Right cardiac atrium (tissue), 5 donors: ENCODE measurements around the gene ERCC1. TPM values are rescaled to one million over a fixed set of nuclear protein-coding genes. Genes with fewer than 3 reads are reported as not detected.
A peak's percentile ranks its signal among the peaks of the same experiment; 100 is the strongest.
"Not testable (repeated sequence)": the region's sequence is repeated elsewhere in the genome, so short reads cannot be mapped to it uniquely, and the experiment has no call there.

ENCODE experiments used
- ATAC-seq, 2 donors: fragments of 200-7000 bp; cut with Tn5 transposase; one replicate each; pipeline versions ENCODE4 v1.8.0 to v1.9.1; 2020; ENCODE audit warnings: moderate library complexity in 2 of 2, mild to moderate bottlenecking in 1 of 2
- DNase-seq, 3 donors: peaks; one replicate each; pipeline ENCODE4 v3.0.0-alpha.2; 2020
- H3K27ac ChIP-seq: one replicate; pipeline ENCODE4 v1.5.1; 2013; ENCODE audit warnings: mild to moderate bottlenecking, low read length, control low read depth, moderate library complexity
- H3K27me3 ChIP-seq: one replicate; pipeline ENCODE4 v1.6.1; 2013; ENCODE audit not compliant: control insufficient read depth, insufficient read depth
- H3K4me1 ChIP-seq: one replicate; pipeline ENCODE4 v1.6.1; 2013; ENCODE audit warnings: low read length; ENCODE audit not compliant: control insufficient read depth, insufficient read depth
- H3K4me3 ChIP-seq: one replicate; pipeline ENCODE4 v1.5.1; 2013; ENCODE audit warnings: low read length, control low read depth
- H3K9me3 ChIP-seq: one replicate; pipeline ENCODE4 v1.6.1; 2013; ENCODE audit warnings: low read length; ENCODE audit not compliant: control insufficient read depth
- WGBS: extraction: QIAGEN DNeasy Blood & Tissue Kit; methylation state at CpG from one replicate; pipeline ENCODE4 v1.1.7; 2013; 5-methylcytosine and 5-hydroxymethylcytosine counted together
- intact Hi-C, 4 donors: fragments of 100-400 bp; cut with DNase I; formaldehyde crosslinking; loops; one replicate each; pipeline versions ENCODE4 v1.11.0 to v1.14.0; 2022 to 2023
- polyA plus RNA-seq: library from polyadenylated mRNA; stranded (reverse); fragments of 200-250 nt; gene quantifications from one replicate; pipeline ENCODE4 v1.2.3, GENCODE V29; 2013
- total RNA-seq, 4 donors: library from RNA; stranded (reverse); fragmentation: NEBNext Ultra II Directional; extraction: Animal tissue kit (Norgen Biotek cat#: 25700); gene quantifications; one replicate each; pipeline ENCODE4 v1.2.1, GENCODE V29; 2021
- donor health status: healthy with polysubstance abuse.
- donor health status: DM: no; HTN: yes; CAD: no.
- donor health status: DM: no; HTN: no; CAD: no.
- donor health status: DM: no; HTN: yes; CAD: no; lungs with severe emphysema.
- donor health status: DM: yes; HTN: yes; CAD: no.

The ERCC1 gene
- total and polyA plus RNA-seq, 5 donors = 133 to 143 (median 139) TPM

GRCh38 chr19:45443462-45444317, 20.0 kb upstream of the ERCC1 start:
- Histone ChIP-seq H3K27me3 (no peaks in the 10 kb centered on the region), H3K4me3 (peak overlapping the region; percentile 55), H3K4me1 (peaks cover 7% of the 10 kb centered on the region), H3K9me3 (no peaks in the 10 kb centered on the region), H3K27ac (peak overlapping the region; percentile 95)
- DNase-seq (peak; percentile 98 to 99 (median 99)), ATAC-seq (peak; percentile 86 to 91)
- under 1% methylated on average over 49 of the region's 49 CpGs for WGBS
- intact Hi-C loops = no loop called here

GRCh38 chr19:45442778-45443461, 19.2 kb upstream of the ERCC1 start:
- DNase-seq (peak; percentile 64 to 82 (median 78)), ATAC-seq (peak in 1 of 2 donors; percentile 2)
- H3K27ac ChIP-seq = peak overlapping the region; percentile 95
- intact Hi-C loops = no loop called here
- 13% methylated on average over 15 of the region's 15 CpGs for WGBS
- H3K9me3 ChIP-seq = no peaks in the 10 kb centered on the region
- H3K4me1 ChIP-seq = peaks cover 7% of the 10 kb centered on the region
- no peaks in the 10 kb centered on the region for H3K27me3 ChIP-seq
- H3K4me3 ChIP-seq = peak overlapping the region; percentile 55

- intact Hi-C loops = no loop called here
- no peak for ATAC-seq
- WGBS = 73% methylated on average over 2 of the region's 2 CpGs
- H3K27ac ChIP-seq = peak overlapping the region; percentile 95
- no peaks in the 10 kb centered on the region for H3K9me3 ChIP-seq
- no peak overlapping the region for H3K4me3 ChIP-seq
- no peak for DNase-seq
- H3K27me3 ChIP-seq = no peaks in the 10 kb centered on the region
- peaks cover 7% of the 10 kb centered on the region for H3K4me1 ChIP-seq
Measured at GRCh38 chr19:45442408-45442777, 18.7 kb upstream of the ERCC1 start.

GRCh38 chr19:45440873-45441654, 17.3 kb upstream of the ERCC1 start:
- intact Hi-C loops = no loop called here
- DNase-seq (peak in 2 of 3 donors; percentile 29 to 40), ATAC-seq (no peak)
- no peaks in the 10 kb centered on the region for H3K9me3 ChIP-seq
- no peak overlapping the region for H3K4me3 ChIP-seq
- 88% methylated on average over 9 of the region's 9 CpGs for WGBS
- peaks cover 7% of the 10 kb centered on the region for H3K4me1 ChIP-seq
- H3K27ac ChIP-seq = no peak overlapping the region
- H3K27me3 ChIP-seq = no peaks in the 10 kb centered on the region

- ATAC-seq (no peak), DNase-seq (peak in 2 of 3 donors; percentile 42 to 45)
- no peaks in the 10 kb centered on the region for H3K27me3 ChIP-seq
- intact Hi-C loops = no loop called here
- H3K27ac ChIP-seq = peak overlapping the region; percentile 82
- peaks cover 7% of the 10 kb centered on the region for H3K4me1 ChIP-seq
- no peaks in the 10 kb centered on the region for H3K9me3 ChIP-seq
- H3K4me3 ChIP-seq = peak overlapping the region; percentile 66
- 47% methylated on average over 9 of the region's 9 CpGs for WGBS
Measured at GRCh38 chr19:45440259-45440638, 16.5 kb upstream of the ERCC1 start.

GRCh38 chr19:45439569-45440258, 16.0 kb upstream of the ERCC1 start:
- no peaks in the 10 kb centered on the region for H3K9me3 ChIP-seq
- WGBS = under 1% methylated on average over 78 of the region's 78 CpGs
- H3K27me3 ChIP-seq = no peaks in the 10 kb centered on the region
- H3K27ac ChIP-seq = peak overlapping the region; percentile 87
- ATAC-seq = peak; percentile 66 to 78
- H3K4me1 ChIP-seq = peaks cover 7% of the 10 kb centered on the region
- peak overlapping the region; percentile 66 for H3K4me3 ChIP-seq
- peak; percentile 88 to 96 (median 95) for DNase-seq
- intact Hi-C loops = loop anchor here (1.0 to 2.0 kb wide), 2 partner anchors 39 to 40 kb away; no protein-coding TSS in a partner anchor

- no peak overlapping the region for H3K27ac ChIP-seq
Measured at GRCh38 chr19:45439190-45439568, 15.5 kb upstream of the ERCC1 start.

GRCh38 chr19:45437328-45437727, 13.6 kb upstream of the ERCC1 start:
- Histone ChIP-seq H3K4me1 (no peaks in the 10 kb centered on the region), H3K27ac (no peak overlapping the region), H3K9me3 (no peaks in the 10 kb centered on the region), H3K4me3 (no peak overlapping the region), H3K27me3 (no peaks in the 10 kb centered on the region)
- ATAC-seq = no peak
- WGBS = 93% methylated on average over 3 of the region's 3 CpGs
- intact Hi-C loops = no loop called here
- no peak for DNase-seq

More at GRCh38 chr19:45439190-45439568, 15.5 kb upstream of the ERCC1 start:
- Histone ChIP-seq H3K9me3 (no peaks in the 10 kb centered on the region), H3K27me3 (no peaks in the 10 kb centered on the region), H3K4me1 (peaks cover 5% of the 10 kb centered on the region), H3K4me3 (no peak overlapping the region)
- ATAC-seq (no peak), DNase-seq (no peak)
- WGBS = 31% methylated on average over 10 of the region's 10 CpGs
- intact Hi-C loops = loop anchor here (1.0 to 2.0 kb wide), 2 partner anchors 40 kb away; no protein-coding TSS in a partner anchor

- WGBS = 93% methylated on average over 8 of the region's 8 CpGs
- H3K27me3 ChIP-seq, intact Hi-C loops, ATAC-seq, H3K9me3 ChIP-seq, H3K4me3 ChIP-seq, H3K4me1 ChIP-seq, H3K27ac ChIP-seq: not testable (repeated sequence)
- peak in 1 of 3 donors; percentile 25 for DNase-seq
Measured at GRCh38 chr19:45432543-45432942, 8.8 kb upstream of the ERCC1 start.

- DNase-seq = peak in 1 of 3 donors; percentile 6
- 51% methylated on average over 9 of the region's 9 CpGs for WGBS
- not testable (repeated sequence) for H3K4me3 ChIP-seq
Measured at GRCh38 chr19:45431008-45431407, 7.3 kb upstream of the ERCC1 start.

More at GRCh38 chr19:45431008-45431407, 7.3 kb upstream of the ERCC1 start:
- H3K4me1 ChIP-seq, H3K9me3 ChIP-seq, ATAC-seq, H3K27ac ChIP-seq, H3K27me3 ChIP-seq: not testable (repeated sequence)
- intact Hi-C loops = loop anchor here in 1 of 4 donors (2.0 kb wide), 1 partner anchor 48 kb away; no protein-coding TSS in a partner anchor
